ENCODE results near the gene PDE10A. TPM values are rescaled to one million over a fixed set of nuclear protein-coding genes. Genes with fewer than 3 reads are reported as not detected.
"Not testable (repeated sequence)": the region's sequence is repeated elsewhere in the genome, so short reads cannot be mapped to it uniquely, and the experiment has no call there.

The PDE10A gene
- total and polyA plus RNA-seq, 2 of the 4 experiments (the other 2 are of a cell fraction) = 3.4 to 12.4 TPM

DNA sequence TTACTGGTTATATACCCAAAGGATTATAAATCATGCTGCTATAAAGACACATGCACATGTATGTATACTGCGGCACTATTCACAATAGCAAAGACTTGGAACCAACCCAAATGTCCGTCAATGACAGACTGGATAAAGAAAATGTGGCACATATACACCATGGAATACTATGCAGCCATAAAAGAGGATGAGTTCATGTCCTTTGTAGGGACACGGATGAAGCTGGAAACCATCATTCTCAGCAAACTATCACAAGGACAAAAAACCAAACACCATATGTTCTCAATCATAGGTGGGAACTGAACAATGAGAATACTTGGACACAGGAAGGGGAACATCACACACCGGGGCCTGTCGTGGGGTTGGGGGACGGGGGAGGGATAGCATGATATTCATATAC is 104.9 kb downstream of the PDE10A start:
- H3K36me3 ChIP-seq (ENCODE audit: control insufficient read depth, insufficient read depth, low read length); H4K5ac ChIP-seq (ENCODE audit: low read depth, low read length); H2BK20ac ChIP-seq (ENCODE audit: low read depth, low read length); H3K9ac ChIP-seq (ENCODE audit: low read depth, low read length); H2BK15ac ChIP-seq (ENCODE audit: low read depth, low read length); BruUV-seq (replicated peaks); ATAC-seq (ENCODE audit: low read depth); H3K4me1 ChIP-seq (ENCODE audit: control insufficient read depth, insufficient read depth, low read length); H4K20me1 ChIP-seq (ENCODE audit: insufficient read depth, low read length); in situ Hi-C loops (cut with MboI; ENCODE audit: low sequenced_read_pairs); H3K23ac ChIP-seq (ENCODE audit: low read depth, low read length); POLR2A ChIA-PET (ENCODE audit: unreplicated experiment); H3K4me3 ChIP-seq (ENCODE audit: insufficient read depth, low read depth, low read length); H4K91ac ChIP-seq (ENCODE audit: insufficient read depth, low read depth, low read length); H2BK120ac ChIP-seq (ENCODE audit: low read depth, low read length); CTCF ChIA-PET; H3K27ac ChIP-seq (ENCODE audit: insufficient read depth, low read length); H3K9me1 ChIP-seq (ENCODE audit: insufficient read depth, low read length); H3K56ac ChIP-seq (ENCODE audit: extremely low read depth, insufficient read depth, low read length); H3K27me3 ChIP-seq (ENCODE audit: control insufficient read depth, insufficient read depth, low read length); H2BK5ac ChIP-seq (ENCODE audit: low read depth, low read length, poor library complexity, severe bottlenecking); H2AK9ac ChIP-seq (replicated peaks; ENCODE audit: low read depth, low read length, poor library complexity); H3K4ac ChIP-seq (ENCODE audit: low read depth, low read length); intact Hi-C loops (cut with micrococcal nuclease); H3K9me3 ChIP-seq (ENCODE audit: control insufficient read depth, insufficient read depth, low read length); H4K8ac ChIP-seq (ENCODE audit: low read depth in 2 of 2, low read length in 2 of 2); dilution Hi-C loops (cut with HindIII; ENCODE audit: low sequenced_read_pairs, unreplicated experiment); DNase-seq; H3K18ac ChIP-seq (ENCODE audit: low read depth, low read length); H3K14ac ChIP-seq (replicated peaks; ENCODE audit: low read depth, low read length); H2AFZ ChIP-seq (replicated peaks; ENCODE audit: low read length, poor library complexity); H3K4me2 ChIP-seq (ENCODE audit: low read depth, low read length); H2AK5ac ChIP-seq (ENCODE audit: low read depth, low read length): not testable (repeated sequence)
- H3K79me1 ChIP-seq (ENCODE audit: low read depth in 1 of 2, low read length in 2 of 2) = peaks cover 4 to 20% of the 10 kb centered on the region in 2 experiments
- WGBS, 2 experiments (ENCODE audit: extremely low coverage in 2 of 2, insufficient read length in 1 of 2) = no CpG with 5 or more reads among the region's 6 CpGs
